Left hindlimb (tissue), 1 donor: ENCODE data around the gene RACGAP1.

ENCODE experiments used
- DNase-seq: peaks from one replicate; pipeline ENCODE4 v3.0.0-alpha.2; 2018

Gene RACGAP1

DNA sequence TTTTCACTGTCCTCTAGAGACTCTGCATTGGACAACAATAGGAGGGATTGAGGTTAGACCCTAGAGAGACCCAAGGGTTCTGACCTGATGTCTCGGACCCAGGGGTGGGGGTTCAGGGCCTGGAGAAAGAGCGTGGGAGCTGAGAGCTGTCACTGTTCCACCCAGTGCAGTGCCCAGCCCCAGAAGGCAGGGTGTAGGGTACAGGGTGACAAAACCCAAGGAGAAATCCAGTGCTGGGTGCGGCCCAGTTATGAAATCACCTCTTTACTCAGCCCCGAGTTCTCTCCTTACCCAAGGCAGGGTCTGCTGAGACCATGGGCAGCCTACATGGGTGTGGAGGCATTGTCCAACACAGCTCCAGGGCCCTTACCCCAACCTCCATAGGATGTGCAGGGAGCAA lies 72.1 kb downstream of the RACGAP1 start:
- peak; percentile 20 for DNase-seq

DNA sequence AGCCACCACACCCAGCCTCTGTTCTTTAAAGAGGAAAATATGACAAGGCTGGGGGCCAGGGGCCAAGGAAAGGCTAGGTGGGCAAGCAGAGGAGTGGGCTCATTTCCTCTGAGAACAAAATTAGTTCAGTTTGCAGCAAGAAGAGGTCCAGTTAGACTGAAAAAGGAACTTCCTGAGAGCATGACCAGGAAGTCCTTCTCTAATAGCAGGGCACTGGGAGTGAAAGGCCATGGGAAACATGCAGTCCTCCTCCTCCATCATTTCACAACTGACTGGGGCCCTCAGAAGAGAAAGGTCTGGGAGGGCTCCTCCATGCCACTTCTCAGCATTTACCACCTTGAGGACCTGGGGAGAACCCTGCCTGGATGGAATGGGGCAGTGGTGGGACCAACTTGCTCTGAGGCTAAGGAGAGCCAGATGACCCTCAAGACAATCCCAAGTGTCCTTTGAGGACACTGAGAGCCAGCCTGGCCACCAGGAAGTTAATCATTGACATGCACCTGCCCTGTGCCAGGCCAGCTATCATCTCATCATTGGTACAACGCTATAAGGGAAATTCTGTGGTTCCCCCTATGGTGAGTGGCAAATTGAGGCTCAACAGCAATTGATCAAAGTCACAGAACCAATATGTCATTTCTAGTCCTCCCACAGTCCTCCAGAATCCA lies 72.8 kb downstream of the RACGAP1 start:
- DNase-seq, result peak; percentile 3

DNA sequence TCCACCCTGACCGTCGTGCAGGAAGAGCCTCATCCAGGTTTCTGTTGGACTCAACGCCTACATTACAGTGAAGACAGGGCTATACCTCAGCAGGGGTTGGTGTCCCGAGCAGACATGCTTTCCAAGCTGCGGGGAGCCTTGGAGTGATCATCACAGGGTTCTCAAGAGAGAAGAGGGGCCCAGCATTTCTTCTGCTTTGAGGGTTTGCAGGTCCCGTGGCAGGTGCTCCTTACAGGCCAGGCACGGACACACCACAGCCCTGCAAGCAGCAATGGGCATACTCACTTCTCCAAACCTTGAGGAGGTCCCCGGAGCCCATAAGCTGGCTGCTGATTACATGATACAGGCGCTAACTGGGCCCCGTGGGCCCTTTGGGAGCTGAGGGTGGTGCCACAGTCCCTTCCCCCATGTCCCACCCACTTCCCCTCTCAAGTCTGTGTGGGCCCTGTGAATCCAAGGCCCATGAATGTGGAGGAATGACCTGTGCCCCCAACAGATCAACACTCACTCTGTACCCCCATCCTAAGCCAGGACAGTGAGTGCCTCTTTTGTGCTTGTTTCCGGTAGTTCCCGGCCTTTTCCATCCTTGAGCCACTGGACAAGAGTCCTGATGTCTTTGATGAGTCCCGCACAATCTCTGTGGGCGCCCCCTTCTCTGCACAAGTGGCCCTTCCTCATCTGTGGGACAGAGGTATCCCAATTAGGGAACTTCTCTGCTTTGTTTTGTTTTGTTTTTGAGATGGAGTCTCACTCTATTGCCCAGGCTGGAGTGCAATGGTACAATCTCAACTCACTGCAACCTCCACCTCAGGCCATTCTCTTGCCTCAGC lies 73.7 kb downstream of the RACGAP1 start:
- peak; percentile 16 for DNase-seq

DNA sequence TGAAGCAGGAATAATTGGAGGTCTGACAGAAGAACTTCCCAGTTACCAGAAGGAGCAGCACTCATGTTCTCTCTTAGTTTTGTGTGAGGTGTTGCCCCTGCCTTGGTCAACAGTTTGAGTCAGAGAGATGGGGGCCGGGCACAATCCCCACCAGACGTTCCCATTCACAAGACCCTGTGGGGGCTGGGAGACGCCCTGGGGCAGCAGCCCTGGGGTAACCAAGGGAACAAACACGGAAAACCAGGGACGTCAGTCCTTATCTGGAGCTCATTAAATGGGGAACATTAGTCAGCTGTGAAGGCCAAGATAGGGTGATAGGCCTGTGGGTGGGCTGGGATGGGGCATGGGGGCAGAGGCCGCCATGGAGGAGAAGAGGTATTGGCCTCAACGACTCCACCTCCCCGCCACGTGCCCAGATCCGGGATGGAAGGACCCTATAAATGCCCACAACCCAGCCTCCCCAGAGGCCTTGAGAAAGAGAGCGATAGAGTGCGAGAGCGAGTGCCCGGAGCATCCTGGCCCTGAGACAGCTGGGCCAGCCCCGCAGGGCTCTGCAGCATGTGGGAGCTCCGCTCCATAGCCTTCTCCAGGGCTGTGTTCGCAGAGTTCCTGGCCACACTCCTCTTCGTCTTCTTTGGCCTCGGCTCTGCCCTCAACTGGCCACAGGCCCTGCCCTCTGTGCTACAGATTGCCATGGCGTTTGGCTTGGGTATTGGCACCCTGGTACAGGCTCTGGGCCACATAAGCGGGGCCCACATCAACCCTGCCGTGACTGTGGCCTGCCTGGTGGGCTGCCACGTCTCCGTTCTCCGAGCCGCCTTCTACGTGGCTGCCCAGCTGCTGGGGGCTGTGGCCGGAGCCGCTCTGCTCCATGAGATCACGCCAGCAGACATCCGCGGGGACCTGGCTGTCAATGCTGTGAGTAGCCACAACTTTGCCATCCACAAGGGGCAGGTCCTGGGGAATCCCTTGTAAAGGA lies 74.7 kb downstream of the RACGAP1 start, which contains the start of gene AQP2:
Gene AQP2 (plus strand): TSS at position 465 of the 979 bp plus-strand sequence. CDS start 94 bp downstream, at position 559.
- no peak for DNase-seq

DNA sequence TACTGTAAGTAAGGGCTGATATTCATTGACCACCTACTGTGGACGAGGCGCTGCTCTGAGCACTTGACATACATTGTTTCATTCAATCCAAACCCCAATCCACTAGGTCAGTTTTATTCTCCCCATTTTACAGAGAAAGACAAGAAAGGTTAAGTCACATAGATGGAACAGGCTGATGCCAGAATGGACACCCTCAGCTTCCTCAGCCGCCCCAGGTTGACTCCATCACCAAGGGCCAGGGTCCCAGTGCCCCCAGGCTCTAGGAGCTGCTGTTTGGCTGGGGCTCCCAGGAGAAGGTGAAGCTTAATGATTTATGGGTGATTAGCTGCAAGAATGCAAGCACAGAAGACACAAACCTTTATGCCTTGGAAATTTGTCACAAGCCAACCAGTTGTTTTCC lies 75.4 kb downstream of the RACGAP1 start:
- DNase-seq, result no peak

DNA sequence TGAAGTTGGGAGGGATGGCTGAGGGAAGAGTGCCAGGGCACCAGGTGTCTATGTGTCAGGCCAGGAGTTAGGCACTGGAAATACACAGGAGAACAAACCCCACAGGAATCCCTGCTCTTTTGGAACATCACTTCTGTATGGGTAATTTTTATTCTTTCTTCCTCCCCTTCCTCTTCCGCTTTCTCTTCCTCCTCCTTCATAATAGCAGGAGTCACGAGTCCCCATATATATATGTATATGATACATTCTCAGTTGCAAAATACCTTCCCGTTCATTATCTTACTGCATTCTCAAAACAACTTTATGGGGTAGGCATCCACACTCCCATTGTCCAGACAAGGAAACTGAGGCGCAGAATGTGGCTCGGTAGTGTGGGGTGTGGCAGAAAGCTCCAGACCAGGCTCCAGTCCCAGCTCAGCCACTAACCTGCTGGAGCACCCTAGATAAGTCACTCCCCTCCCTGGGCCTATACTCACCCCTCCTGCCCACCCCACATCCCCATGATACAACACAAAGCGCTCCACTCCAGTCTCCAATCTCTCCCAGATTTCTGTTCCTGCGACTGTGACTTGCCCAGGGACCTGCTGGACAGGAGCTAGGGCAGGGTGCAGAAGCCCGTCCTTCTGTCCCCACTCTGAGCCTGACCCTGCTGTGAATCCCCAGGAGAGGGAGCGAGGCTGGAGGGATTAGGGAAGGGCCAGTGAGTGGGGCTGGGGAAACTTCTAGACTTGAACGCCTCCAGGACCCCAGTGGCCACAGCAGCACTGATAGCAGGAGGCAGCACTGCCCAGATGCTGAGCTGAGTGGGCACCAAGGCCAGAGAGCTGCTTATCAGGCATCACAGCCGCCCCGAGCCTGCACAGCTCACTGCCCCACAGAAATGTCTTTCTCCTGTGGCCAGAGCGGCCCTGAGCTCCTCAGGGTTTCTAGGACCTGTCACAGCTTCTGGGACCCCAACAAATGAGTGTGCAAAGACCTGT lies 76.1 kb downstream of the RACGAP1 start:
- DNase-seq, result no peak

DNA sequence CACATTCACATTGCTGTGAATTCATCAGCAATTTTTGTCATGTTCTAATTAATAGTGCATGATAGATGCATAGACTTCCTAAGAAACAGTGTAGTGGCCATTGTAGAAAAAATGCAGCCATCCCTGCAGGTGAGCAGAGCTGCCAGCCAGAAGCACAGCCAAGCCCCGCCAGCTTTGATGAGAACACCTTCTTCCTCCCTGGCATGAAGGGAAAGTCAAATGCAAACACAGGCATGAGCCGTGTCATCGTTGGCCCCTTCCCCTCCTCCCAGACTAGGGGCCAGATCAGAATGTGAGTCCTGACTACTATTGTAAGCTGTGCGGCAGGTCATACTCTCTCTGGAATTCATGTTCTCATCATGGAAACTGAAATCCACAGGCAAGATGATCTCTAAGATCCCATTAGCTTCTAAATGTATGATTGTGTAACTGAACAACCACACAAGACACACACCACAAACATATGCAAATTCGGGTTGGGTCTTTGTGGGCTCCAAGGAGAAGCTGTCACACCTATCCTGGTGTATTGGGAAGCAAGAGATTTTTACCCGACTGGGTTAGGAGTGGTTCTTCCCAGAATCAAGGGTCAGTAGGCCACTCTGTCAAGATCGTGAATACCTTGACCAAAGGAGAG lies 77.6 kb downstream of the RACGAP1 start:
- DNase-seq, result no peak

DNA sequence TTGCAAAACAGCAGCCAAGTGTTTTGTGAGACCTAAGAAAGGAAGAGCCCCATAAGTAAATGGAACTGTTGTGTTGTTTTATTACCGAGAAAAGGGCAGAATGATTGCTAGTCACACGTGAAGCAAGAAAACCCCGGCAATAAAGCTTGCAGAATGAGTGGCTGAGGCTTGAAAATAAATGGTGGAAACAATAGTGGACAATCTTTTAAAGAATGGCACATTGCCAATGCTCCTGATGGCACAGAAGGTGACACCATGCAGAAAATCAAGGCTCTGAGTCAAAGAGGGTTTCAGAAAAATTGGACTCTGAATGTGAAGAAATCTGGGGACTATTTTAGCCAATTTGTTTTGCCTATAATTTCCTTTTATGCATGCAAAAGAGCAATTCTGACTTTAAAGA lies 78.8 kb downstream of the RACGAP1 start:
- no peak for DNase-seq

DNA sequence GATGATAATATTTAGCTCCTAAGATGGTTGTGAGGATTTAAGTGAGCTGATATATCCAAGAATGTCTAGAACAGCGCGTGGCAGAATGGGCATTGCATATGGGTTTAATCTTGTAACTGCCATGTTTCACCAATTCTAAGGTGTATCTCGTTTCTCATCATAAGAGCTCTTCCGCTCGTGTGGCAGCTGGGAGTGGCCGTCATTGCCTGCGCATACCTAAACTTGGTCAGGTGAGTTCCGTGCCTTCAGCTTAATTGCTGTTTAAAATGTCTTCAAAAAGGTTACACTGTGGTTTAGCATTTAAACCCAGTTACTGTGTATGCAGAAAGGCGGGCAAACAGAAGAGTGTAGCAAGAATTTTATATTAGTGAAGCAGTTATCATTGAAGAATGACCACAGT lies 79.2 kb downstream of the RACGAP1 start:
- no peak for DNase-seq

DNA sequence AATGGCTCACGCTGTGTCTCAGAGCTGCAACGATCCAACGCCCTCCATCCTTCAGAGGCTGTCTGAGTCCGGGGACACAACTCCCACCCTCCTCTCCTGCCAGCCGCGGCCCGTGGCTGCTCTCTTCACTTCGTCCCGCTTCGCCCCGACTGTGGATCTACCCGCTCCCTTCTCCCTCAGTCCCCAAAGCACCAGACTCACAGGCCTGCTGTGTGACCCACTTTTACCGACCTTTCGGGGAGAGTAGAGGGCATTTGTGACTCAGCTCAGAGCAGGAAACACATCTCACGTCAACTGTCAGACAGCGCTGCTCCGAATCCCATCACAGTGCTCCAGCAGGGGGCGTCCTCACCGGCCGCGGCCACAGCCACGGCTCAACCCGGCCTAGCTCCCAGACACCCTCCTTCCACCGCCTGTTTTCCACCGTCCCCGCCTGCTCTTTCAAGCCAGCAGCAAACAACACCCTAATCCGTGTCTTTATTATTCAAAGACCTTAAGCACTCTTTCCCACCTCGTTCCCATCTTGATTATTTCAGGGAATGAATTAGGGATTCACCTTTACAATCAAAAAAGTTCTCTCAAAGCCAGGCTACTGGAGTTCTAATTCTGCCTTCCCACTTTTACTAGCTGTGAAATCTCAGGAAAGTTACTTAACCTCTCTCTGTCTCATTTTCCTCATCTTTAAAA lies 79.8 kb downstream of the RACGAP1 start:
- DNase-seq, result peak; percentile 78

DNA sequence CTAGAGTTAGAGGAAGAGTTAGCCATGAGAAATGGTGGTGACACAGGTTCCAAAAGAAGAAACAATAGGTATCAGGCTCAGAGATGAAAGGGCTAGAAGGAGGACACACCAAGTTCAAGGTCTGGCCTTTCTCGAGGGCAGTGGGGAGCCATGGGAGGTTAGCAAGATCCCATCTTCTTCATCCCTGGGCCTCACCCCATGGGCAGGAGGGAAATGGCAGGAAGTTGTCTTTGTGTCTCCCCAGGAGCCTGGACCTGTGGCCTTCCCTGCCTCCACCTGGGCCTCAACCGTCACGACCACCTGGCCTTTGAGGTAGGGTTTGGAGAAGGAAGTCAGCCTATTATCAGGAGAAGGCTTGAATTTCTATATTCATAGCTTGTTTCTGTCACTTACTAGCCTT lies 80.6 kb downstream of the RACGAP1 start:
- no peak for DNase-seq

DNA sequence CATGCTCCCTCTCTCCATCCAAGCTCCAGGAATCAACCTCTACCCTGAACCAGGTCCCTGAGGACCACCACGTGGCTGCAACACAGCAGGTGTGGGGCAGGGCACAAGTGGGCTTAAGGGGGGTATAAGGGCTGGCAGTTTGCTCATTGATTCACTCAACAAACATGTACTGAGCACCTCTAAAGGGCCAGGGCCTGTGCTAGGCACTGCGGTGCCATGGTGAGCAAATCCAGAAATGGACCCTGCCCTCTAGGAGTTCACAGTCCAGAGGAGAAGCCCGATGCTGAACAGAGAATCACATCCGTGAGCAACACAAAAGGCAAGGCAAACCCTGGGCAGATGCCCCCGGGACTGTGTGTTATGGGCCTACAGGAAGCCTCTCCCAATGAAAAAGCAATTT lies 81.2 kb downstream of the RACGAP1 start:
- no peak for DNase-seq

DNA sequence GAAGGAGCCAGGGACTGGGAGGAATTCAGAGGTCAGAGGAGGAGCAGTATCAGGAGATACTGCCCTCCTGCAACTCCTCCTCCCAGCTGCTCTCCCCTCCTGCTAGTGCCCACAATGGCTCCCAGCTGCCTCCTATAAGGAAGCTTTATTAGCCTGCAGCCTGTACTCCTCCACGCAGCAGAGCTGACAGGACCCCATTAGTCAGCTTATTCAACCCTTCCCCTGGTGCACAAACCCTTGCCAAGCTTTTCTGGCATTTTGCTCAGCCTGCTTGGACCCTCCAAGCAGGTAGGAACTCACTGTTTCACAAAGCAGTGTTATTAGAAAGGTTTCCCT lies 81.7 kb downstream of the RACGAP1 start:
- no peak for DNase-seq

DNA sequence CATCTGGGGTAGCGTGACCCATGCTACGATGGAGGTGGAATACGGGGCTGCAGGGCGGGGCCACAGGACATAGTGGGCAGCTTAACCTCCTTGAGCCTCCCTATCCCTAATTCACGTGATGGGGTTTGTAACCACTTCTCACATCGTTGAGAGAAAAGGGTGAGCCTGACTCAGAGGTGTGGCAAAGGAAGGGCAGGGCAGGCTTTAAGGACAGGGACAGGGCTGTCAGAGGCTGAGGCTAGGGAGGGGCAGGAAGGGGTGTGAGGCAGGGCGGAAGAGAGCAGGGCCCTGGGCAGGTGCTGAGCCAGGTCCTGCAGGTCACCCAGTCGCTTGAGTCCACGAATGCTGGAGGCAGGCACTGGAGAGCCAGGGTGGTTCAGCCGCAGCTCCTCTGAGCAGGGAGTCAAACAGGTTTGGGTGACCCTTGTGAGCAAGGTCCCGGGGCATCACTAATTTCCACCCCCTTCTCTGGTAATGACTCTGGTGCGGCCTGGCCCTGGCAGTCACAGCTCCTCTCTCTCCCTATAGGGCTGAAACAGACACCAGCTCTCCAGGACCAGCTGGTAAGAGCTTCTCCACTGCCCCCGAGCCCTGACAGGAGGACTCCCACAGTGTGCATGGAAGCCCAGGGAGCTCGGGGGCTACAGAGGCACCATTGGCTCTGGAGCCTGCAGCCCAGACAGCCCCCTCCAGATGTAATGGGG lies 82.2 kb downstream of the RACGAP1 start:
- no peak for DNase-seq

DNA sequence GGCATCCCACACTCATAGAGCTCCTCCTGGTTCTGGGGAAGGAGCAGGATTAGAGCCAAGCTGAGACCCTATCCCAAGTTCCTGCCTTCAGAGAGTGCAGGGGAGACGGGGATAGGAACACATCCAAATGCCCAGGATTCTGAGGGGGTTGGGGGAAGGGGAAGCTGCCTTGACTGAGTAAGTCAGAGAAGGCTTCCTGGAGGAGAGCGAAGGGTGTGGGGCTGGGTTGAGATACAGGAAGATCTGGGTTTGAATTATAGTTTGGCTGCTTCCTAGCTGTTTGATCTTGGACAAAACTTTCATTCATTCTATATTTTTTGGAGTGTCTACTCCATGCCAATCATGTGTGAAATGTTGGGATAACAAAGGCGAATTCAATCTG lies 82.8 kb downstream of the RACGAP1 start:
- DNase-seq, result no peak

DNA sequence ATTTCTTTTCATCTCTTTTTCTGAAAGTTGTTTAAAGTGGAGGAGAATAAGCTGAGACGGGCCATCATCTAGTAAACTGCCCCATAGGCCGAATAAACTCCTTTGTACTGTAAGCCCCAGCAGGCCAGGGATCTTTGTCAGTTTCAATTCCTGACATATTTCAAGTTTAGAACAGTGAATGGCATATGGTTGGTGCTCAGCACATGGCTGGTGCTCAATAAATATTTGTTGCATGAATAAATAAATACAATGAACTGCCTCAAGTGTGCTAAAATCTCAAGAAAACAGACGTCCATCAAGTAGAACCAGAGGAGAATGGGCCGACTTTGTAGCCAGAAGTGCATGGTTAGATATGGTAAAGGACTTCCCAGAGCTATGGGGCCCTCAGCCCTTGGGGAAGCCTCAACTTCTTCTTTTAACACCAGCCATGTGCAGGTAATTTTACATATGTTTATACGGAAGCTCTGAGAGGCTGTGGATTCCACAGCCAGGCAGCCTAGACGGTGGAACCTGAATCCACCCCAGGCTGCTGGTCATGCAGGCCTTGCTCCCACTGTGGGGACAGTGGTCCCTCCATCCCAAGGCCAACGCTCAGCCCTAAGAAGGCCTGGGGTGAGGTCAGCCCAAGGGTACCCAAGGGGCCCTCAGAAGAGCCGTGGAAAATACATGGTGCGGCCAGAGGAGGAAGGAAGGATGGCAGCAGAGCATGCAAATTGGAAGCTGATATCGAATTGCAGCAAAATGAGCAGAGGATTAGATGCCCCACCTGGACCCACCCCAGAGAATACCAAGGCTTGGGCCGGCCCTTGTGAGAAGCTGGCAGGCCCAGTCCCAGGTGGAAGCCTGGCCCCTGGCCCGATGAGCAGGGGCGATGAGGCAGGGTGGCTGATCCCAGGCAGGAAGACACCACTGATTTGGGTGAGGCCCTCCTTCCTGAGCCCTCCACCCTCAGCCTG lies 83.5 kb downstream of the RACGAP1 start:
- DNase-seq, result no peak

DNA sequence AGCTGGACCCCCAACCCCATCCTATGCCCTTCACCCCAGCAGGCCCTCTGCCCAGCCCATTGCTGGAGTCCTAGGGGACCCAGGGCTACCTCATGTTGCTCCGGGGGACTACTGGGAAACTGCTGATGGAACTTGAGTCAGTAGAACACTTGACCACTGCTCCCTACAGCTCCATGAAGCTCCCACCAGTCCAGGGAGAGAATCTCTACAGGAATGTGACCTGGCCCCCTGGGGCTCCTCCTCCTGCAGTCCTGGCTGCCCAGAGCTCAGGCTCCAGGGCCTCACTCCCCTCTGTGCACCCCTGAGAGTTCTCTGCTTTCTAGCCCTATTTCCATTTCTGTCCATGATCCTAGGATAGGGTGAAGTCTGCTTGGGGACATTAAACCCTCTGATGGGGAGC lies 85.6 kb downstream of the RACGAP1 start:
- DNase-seq, result no peak

DNA sequence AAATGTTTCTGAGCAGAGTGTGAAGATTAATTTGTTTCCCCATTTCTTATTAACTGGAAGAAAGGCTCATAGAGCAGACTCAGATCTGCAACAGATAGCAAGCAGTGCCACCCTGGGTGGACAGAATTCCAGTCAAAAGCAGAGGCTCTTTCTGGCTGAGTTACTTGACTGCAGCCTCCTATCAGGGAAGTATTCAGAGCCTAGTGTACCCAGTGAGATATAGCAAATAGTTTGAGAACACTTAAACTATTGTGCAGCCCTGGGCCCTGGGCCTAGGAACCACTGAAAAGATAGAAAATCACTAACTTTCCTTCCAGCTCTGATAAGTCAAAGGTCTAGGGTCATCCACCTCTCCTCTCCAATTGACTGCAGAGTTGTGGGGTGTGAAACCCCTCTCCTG lies 86.0 kb downstream of the RACGAP1 start:
- DNase-seq, result no peak
